HG02840 (cell line): ENCODE measurements around the gene TFEB.
"Not testable (repeated sequence)": the region's sequence is repeated elsewhere in the genome, so short reads cannot be mapped to it uniquely, and the experiment has no call there.

Experiments used
- ATAC-seq: cut with Tn5 transposase; IDR thresholded peaks from one replicate; pipeline ENCODE4 v1.9.1; 2021; ENCODE audit warnings: mild to moderate bottlenecking, moderate library complexity, moderate number of reproducible peaks; ENCODE audit not compliant: unreplicated experiment, low FRiP score

Gene TFEB

GRCh38 chr6:41766043-41766664 is 30.7 kb upstream of the TFEB start:
- not testable (repeated sequence) for ATAC-seq

GRCh38 chr6:41763470-41763869 is 28.1 kb upstream of the TFEB start:
- no peak for ATAC-seq

DNA sequence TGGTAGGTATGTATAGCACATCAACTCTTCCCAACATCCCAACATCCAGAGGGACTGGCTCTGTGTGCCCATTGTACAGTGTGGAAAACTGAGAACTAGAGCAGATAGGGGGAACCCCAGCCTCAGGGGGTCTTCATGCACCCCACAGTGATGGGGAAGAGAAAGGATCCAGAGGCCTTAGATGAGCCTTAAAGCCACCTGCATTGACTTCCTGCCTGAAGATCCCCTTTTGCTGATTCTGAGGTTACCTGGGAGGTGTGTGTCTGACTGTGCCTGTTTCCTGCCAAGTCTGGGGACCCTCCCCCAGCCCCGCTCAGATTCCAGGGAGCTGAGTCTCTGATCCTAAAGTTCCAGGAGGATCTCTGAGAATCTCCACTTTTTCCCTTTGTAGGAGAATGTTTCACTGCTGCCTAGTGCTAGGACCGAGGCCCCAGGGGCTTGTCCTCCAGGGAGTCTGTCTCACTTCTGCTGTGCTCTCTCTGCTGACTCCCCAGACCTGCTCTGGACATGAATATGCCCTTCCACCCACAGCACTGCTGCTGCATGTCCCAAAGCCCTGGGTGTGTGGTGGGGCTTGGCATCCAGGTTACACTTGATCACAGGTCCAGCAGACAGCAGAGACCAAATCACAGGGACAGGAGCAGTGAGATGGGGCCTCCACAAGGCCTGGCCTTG is 24.6 kb upstream of the TFEB start:
- ATAC-seq, result no peak

- no peak for ATAC-seq
These were observed 23.9 kb upstream of the TFEB start for GRCh38 chr6:41759106-41759904.

DNA sequence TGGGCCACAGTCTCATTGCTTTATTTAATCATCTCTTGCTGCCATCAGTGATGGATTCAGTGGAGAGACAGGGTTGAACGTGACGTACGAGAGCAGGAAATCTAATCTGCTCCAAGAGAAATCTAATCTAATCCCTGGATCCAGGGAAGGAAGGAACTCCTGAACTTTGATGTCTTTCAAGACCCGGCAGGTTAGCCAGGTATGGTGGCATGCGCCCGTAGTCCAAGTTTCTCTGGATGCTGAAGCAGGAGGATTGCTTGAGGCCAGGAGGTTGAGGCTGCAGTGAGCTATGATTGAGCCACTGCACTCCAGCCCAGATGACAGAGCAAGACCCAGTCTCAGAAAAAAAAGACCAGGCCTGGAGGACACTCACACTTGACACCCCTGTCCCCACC is 23.2 kb upstream of the TFEB start:
- ATAC-seq, result no peak

GRCh38 chr6:41757931-41758640 is 22.7 kb upstream of the TFEB start:
- no peak for ATAC-seq

GRCh38 chr6:41757271-41757670 is 21.9 kb upstream of the TFEB start:
- no peak for ATAC-seq

DNA sequence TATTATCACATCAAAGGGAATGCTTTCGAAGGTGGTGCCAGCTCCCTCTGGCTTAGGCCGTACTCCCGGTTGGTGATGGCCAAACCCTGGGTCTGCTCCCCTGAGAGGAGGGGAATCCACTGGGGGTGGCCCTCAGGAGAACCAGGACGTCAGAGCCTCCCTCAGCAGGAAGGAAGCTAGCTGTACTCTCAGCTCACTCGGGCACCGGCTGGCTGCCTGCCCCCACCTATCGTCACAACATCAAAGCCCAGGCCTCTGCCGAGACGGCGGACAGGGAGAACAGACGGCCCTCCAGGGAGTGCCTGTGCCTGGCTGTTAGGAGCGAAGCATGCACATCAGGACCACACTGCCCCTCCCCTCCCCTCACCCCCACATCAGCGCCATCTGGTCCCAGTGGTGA is 20.9 kb upstream of the TFEB start:
- no peak for ATAC-seq

- ATAC-seq, result no peak
These were observed 20.5 kb upstream of the TFEB start for GRCh38 chr6:41755895-41756294.

DNA sequence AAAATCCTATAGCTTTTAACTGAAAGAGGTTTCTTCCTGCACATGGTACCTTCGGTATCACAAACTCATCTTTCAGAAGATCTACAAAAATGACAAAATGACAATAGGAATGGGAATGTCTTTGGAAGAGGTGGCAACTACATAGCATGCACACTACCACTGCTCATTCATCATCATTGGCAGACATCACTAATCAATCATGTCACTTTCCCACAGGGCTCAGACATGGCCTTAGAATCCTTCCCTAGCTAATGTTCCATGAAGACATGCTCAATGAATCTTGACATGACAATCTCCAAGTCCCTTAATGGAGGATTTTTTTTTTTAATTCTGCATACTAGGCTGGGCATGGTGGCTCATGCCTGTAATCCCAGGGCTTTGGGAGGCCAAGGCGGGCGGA is 15.0 kb upstream of the TFEB start:
- ATAC-seq, result no peak

- no peak for ATAC-seq
These were observed 13.1 kb upstream of the TFEB start for GRCh38 chr6:41748542-41748941.

DNA sequence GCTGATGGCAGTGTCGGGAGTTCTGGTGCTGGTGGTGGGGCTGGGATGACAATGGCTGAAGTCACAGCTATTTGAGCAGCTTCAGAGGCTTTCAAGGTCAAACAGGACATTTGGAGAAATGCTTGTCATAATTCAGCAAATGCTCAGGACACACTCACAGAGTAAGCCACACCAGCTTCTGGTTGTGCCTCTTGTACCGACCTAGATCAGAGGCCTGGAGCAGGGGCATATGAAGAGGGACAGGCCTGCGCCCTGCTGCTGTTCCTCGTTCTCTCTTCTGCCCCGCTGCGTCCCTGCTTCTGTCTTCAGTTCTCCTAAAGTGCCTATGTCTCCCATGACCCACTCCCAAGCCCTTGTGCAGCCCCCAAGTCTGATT is 12.7 kb upstream of the TFEB start:
- ATAC-seq, result no peak

DNA sequence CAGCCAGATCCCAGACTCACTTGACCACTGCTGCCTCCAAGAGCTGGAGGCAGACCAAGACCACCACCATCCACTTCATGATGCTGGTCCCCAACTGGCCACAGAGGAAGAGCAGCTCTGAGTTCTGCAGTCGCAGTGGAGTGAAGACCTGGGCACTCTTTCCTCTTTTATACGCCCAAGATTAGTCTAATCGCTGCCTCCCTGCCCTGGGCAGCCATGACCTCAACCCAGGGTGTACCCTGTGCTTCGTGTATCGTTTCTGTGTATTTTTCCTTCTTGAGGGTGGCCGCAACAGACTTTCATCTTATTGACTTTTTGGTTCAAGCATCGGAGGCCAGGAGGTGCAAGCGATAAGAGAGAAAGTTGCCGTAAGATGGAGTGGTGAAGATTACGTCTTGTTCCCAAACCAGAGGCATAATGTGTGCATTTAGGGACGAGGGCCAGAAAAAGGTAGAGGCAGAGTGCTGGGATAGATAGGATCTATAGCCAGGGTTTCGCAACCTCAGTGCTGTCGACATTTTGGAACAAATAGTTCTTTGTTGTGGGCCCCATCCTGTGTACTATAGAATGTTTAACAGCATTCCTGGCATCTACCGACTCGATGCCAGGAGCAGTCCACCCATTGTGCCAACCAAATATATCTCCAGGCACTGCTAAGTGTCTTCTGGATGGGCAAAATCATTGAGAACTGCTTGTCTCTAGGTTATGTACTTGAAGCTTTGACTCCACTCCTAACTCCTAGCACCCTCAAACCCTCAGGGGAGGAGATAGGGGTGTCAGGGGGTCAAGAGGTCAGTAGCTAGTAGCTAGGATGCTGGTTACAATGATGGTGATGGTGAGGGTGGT is 12.1 kb upstream of the TFEB start, which contains the start of gene PGC:
Gene PGC (minus strand): TSS at position 142 of the 846 bp plus-strand sequence. CDS start 63 bp downstream, at position 79.
- no peak for ATAC-seq

DNA sequence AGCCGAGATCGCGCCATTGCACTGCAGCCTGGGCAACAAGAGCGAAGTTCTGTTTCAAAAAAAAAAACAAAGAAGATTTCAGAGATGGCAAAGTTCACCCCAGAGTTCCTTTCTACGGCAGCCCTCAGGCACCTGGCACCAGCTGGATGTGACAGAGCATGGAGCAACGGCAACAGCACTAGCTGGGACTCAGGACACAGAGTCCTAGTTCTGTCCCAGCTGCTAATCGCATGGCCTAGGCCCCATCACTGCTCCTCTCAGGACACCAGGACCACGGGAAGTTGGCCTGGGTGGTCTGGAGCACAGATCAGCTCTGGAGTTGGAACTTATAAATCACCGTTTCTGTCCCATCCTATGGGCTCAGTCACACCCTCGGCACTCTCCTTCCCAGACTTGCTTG is 10.7 kb upstream of the TFEB start:
- no peak for ATAC-seq

GRCh38 chr6:41744236-41744787 is 8.9 kb upstream of the TFEB start:
- no peak for ATAC-seq

- ATAC-seq, result no peak
These were observed 8.2 kb upstream of the TFEB start for GRCh38 chr6:41743406-41744235.

DNA sequence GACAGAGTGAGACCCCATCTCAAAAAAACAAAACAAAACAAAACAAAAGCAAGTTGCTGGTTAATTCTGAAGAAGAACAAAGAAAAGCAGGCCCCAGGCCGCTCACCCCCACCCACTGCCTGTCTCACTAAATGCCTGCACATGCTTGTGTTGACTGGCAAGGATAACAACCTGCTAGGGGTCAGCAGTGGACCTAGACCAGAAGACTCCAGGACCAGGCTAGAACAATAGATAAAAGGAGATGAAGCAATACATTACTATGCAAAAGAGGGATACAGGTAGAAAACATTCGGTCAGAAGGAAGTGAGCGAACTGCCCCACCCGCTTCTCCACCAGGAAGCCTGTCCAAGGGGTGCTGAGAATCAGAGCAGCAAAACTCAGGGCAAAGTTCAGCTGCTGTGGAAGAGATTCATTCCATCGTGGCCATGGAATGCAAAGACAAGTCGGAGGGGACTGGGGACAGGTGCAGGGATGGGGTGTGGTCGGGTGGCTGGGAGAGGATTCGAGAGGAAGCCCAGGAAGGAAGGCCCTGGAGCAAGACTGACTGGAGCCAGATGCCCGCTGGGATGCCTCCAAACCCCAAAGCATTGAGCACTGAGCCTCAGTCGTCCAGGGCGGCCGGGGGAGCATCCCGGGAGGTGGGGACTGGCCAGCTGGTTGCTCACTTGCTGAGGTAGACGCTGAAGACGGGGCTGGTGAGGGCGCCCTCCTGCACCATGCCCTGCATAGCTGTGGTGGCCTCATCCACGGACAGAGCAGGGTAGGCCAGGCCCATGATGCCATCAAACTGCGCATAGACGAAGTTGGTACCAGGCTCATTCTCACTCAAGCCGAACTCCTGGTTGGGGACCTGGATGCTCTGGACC is 6.5 kb upstream of the TFEB start:
- no peak for ATAC-seq
